MM.1S (cell line): ENCODE results near the gene TCERG1.
A peak's percentile ranks its signal among the peaks of the same experiment; 100 is the strongest.

Experiments used
- DNase-seq: peaks from one replicate; pipeline ENCODE4 v3.0.0-alpha.2; 2015
- H2AFZ ChIP-seq: fragments of 300-600 bp; sonication (generic); 2 replicates; pipeline ENCODE4 v1.6.0; 2016; ENCODE audit warnings: antibody characterized with exemption, low read length
- H3F3A ChIP-seq: fragments of 300-600 bp; sonication (generic); 2 replicates; pipeline ENCODE4 v1.6.1; 2016; ENCODE audit warnings: mild to moderate bottlenecking, antibody characterized with exemption, low read length, moderate library complexity, mixed read lengths; ENCODE audit not compliant: insufficient read depth
- H3K27ac ChIP-seq: fragments of 300-600 bp; sonication (generic); 2 replicates; pipeline ENCODE4 v1.5.1; 2016; ENCODE audit warnings: mild to moderate bottlenecking, low read length
- H3K27me3 ChIP-seq: fragments of 300-600 bp; sonication (generic); replicated peaks from 2 replicates; pipeline ENCODE4 v1.6.0; 2016; ENCODE audit warnings: low read length; ENCODE audit not compliant: insufficient read depth
- H3K36me3 ChIP-seq: fragments of 300-600 bp; sonication (generic); replicated peaks from 2 replicates; pipeline ENCODE4 v1.6.1; 2016; ENCODE audit warnings: mild to moderate bottlenecking, low read length, mixed read lengths; ENCODE audit not compliant: insufficient read depth
- H3K4me1 ChIP-seq: fragments of 300-600 bp; sonication (generic); 2 replicates; pipeline ENCODE4 v1.6.1; 2016; ENCODE audit warnings: low read length, mixed read lengths
- H3K4me2 ChIP-seq: fragments of 300-600 bp; sonication (generic); 2 replicates; pipeline ENCODE4 v1.6.0; 2016; ENCODE audit warnings: low read depth, low read length
- H3K4me3 ChIP-seq: fragments of 300-600 bp; sonication (generic); 2 replicates; pipeline ENCODE4 v1.5.1; 2016; ENCODE audit warnings: low read length, mixed read lengths
- H3K79me2 ChIP-seq: fragments of 300-600 bp; sonication (generic); 2 replicates; pipeline ENCODE4 v1.6.1; 2016; ENCODE audit warnings: mixed run types, low read length, mixed read lengths
- H3K9ac ChIP-seq: fragments of 300-600 bp; sonication (generic); 2 replicates; pipeline ENCODE4 v1.6.1; 2016; ENCODE audit warnings: low read length, mixed read lengths
- H3K9me2 ChIP-seq: fragments of 300-600 bp; sonication (generic); replicated peaks from 2 replicates; pipeline ENCODE4 v1.6.1; 2016; ENCODE audit warnings: mild to moderate bottlenecking, low read length, mixed read lengths; ENCODE audit not compliant: insufficient read depth
- H3K9me3 ChIP-seq: fragments of 300-600 bp; sonication (generic); replicated peaks from 2 replicates; pipeline ENCODE4 v1.6.1; 2016; ENCODE audit warnings: mild to moderate bottlenecking, low read length, mixed read lengths; ENCODE audit not compliant: insufficient read depth
- H4K20me1 ChIP-seq: fragments of 300-600 bp; sonication (generic); 2 replicates; pipeline ENCODE4 v1.6.1; 2016; ENCODE audit warnings: mild to moderate bottlenecking, low read length, moderate library complexity, mixed read lengths; ENCODE audit not compliant: insufficient read depth
- CTCF ChIP-seq: fragments of 300-600 bp; sonication (generic); IDR thresholded peaks from 2 replicates; pipeline ENCODE4 v1.5.1; 2016; ENCODE audit warnings: antibody characterized with exemption, low read length, mixed read lengths
- EZH2 ChIP-seq: fragments of 300-600 bp; sonication (generic); optimal IDR thresholded peaks from 2 replicates; pipeline ENCODE3; 2017; ENCODE audit warnings: low read depth, mild to moderate bottlenecking, antibody characterized with exemption, low read length, mixed read lengths
- EZH2phosphoT487 ChIP-seq: fragments of 300-600 bp; sonication (generic); IDR thresholded peaks from 2 replicates; pipeline ENCODE4 v1.6.1; 2018; ENCODE audit warnings: antibody characterized with exemption, low read length

Gene TCERG1

DNA sequence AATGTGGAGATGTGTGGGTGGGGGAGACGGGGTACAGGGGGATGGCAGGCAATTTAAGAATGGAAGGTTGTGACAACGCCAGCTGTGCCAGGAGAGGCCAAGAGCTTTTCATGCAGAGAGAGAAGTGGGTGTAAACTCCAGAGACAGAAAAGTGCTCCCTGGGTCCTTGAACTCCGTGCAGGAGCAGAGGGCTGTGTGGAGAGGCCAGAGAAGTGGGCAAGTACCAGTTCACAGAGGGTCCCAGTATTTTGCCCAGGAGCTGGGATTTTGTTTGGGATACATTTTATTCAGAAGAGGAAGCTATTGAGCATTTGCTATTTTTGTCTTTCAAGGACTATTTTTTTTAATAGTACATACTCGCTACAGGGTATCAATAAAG, 19.5 kb upstream of the TCERG1 start:
- TF ChIP-seq CTCF (no peak), EZH2phosphoT487 (no peak), EZH2 (no peak)
- peaks cover 16% of the 10 kb centered on the region for H3K4me1 ChIP-seq
- H3K9ac ChIP-seq: no peak overlapping the region
- H3F3A ChIP-seq: peaks cover 9% of the 10 kb centered on the region; the same call in 1 of the 2 replicates
- H3K4me2 ChIP-seq: peak overlapping the region; percentile 58; the same call in 1 of the 2 replicates
- no peaks in the 10 kb centered on the region for H3K79me2 ChIP-seq
- H3K27ac ChIP-seq: no peak overlapping the region
- H3K4me3 ChIP-seq: no peak overlapping the region
- H4K20me1 ChIP-seq: no peaks in the 10 kb centered on the region
- H3K36me3 ChIP-seq: no peaks in the 10 kb centered on the region
- H3K27me3 ChIP-seq: no peaks in the 10 kb centered on the region
- H3K9me3 ChIP-seq: no peaks in the 10 kb centered on the region
- no peak for DNase-seq
- peak overlapping the region; percentile 41; the same call in 1 of the 2 replicates for H2AFZ ChIP-seq
- no peaks in the 10 kb centered on the region for H3K9me2 ChIP-seq

- peak overlapping the region; percentile 18; the same call in 1 of the 2 replicates for H3K27ac ChIP-seq
- H3K4me3 ChIP-seq: peak overlapping the region; percentile 22
- H3F3A ChIP-seq: peaks cover 9% of the 10 kb centered on the region; the same call in 1 of the 2 replicates
- TF ChIP-seq EZH2: no peak
- H3K9me3 ChIP-seq: no peaks in the 10 kb centered on the region
- H4K20me1 ChIP-seq: no peaks in the 10 kb centered on the region
- peak overlapping the region; percentile 75 for H3K4me2 ChIP-seq
- DNase-seq: peak; percentile 81
- no peaks in the 10 kb centered on the region for H3K27me3 ChIP-seq
- no peaks in the 10 kb centered on the region for H3K79me2 ChIP-seq
- peaks cover 16% of the 10 kb centered on the region for H3K4me1 ChIP-seq
- peak overlapping the region; percentile 62 for H2AFZ ChIP-seq
- H3K9ac ChIP-seq: no peak overlapping the region
- H3K36me3 ChIP-seq: no peaks in the 10 kb centered on the region
- no peaks in the 10 kb centered on the region for H3K9me2 ChIP-seq
Measured at GRCh38 chr5:146428658-146429057, 18.5 kb upstream of the TCERG1 start.

GRCh38 chr5:146440353-146440752, 6.8 kb upstream of the TCERG1 start:
- Histone ChIP-seq H3K9me3 (no peaks in the 10 kb centered on the region), H2AFZ (no peak overlapping the region)

More at GRCh38 chr5:146440353-146440752, 6.8 kb upstream of the TCERG1 start:
- Histone ChIP-seq H3K4me3 (no peak overlapping the region), H4K20me1 (no peaks in the 10 kb centered on the region), H3K9ac (no peak overlapping the region), H3K4me2 (no peak overlapping the region), H3K79me2 (no peaks in the 10 kb centered on the region), H3F3A (no peaks in the 10 kb centered on the region), H3K4me1 (no peaks in the 10 kb centered on the region), H3K27me3 (no peaks in the 10 kb centered on the region), H3K9me2 (no peaks in the 10 kb centered on the region), H3K36me3 (no peaks in the 10 kb centered on the region), H3K27ac (no peak overlapping the region)
- TF ChIP-seq CTCF: no peak
- TF ChIP-seq EZH2phosphoT487: no peak
- TF ChIP-seq EZH2: no peak
- DNase-seq: no peak
